Measurements from ENCODE around the gene XPNPEP2.

- TF ChIP-seq SIN3A (IDR thresholded peaks at IDR 0.05; ENCODE audit: borderline replicate concordance, insufficient read depth, low read depth, low read length): no peak
- no peak for TF ChIP-seq CTCF (IDR thresholded peaks at IDR 0.05)
- TF ChIP-seq POLR2AphosphoS5 (IDR thresholded peaks at IDR 0.05; ENCODE audit: low read depth, low read length): no peak
- TF ChIP-seq REST (IDR thresholded peaks at IDR 0.05; ENCODE audit: insufficient read depth in 1 of 2, low read depth in 2 of 2, low read length in 1 of 2): no peak
These were observed 16.9 kb upstream of the XPNPEP2 start for GRCh38 chrX:129721870-129722269.
